Naive thymus-derived CD4-positive, alpha-beta T cell (primary cell): ENCODE data around the gene KLHL35. TPM values are rescaled to one million over a fixed set of nuclear protein-coding genes. Genes with fewer than 3 reads are reported as not detected.

Experiments
- ATAC-seq: fragments of 150-1000 bp; cut with Tn5 transposase; 2 replicates; pipeline ENCODE4 v1.10.0; 2021; ENCODE audit warnings: mild to moderate bottlenecking, moderate library complexity
- CTCF ChIA-PET: fragments of 350-600 bp; sonication (Branson Sonifier 250); formaldehyde crosslinking; loops from one replicate; lab custom pipeline; 2021; ENCODE audit warnings: antibody characterized with exemption; lab: Charles Lee
- POLR2A ChIA-PET: fragments of 350-600 bp; sonication (Branson Sonifier 250); formaldehyde crosslinking; loops from one replicate; lab custom pipeline; 2021; ENCODE audit warnings: antibody characterized with exemption, inconsistent platforms; lab: Charles Lee
- DNase-seq, 9 donors: peaks; one replicate each; pipeline versions ENCODE4 v3.0.0 to v3.0.0-alpha.2; 2020 to 2022; ENCODE audit warnings: mixed read lengths in 1 of 9
- H3K27ac ChIP-seq: one replicate; pipeline ENCODE4 v1.7.0; 2013; ENCODE audit warnings: mild to moderate bottlenecking, low read depth, low read length, moderate library complexity
- H3K27me3 ChIP-seq, 2 donors: one replicate each; pipeline ENCODE4 v1.7.0; 2013; ENCODE audit warnings: low read length in 2 of 2, mild to moderate bottlenecking in 2 of 2, moderate library complexity in 2 of 2; ENCODE audit not compliant: control insufficient read depth in 2 of 2, insufficient read depth in 2 of 2
- H3K36me3 ChIP-seq, 3 experiments: 1 replicate in 2 of 3; 2 replicates in 1 of 3; pipeline ENCODE4 v1.7.0; 2013; ENCODE audit warnings: low read length in 3 of 3, mild to moderate bottlenecking in 3 of 3, moderate library complexity in 1 of 3; ENCODE audit not compliant: insufficient read depth in 3 of 3, control insufficient read depth in 2 of 3
- H3K4me1 ChIP-seq, 2 donors: one replicate each; pipeline ENCODE4 v1.7.0; 2013; ENCODE audit warnings: low read length in 2 of 2, mild to moderate bottlenecking in 2 of 2, moderate library complexity in 1 of 2; ENCODE audit not compliant: control insufficient read depth in 2 of 2, insufficient read depth in 2 of 2
- H3K4me3 ChIP-seq: 2 replicates; pipeline ENCODE4 v1.7.0; 2013; ENCODE audit warnings: mild to moderate bottlenecking, low read length
- H3K9me3 ChIP-seq, 3 experiments: 1 replicate in 2 of 3; 2 replicates in 1 of 3; pipeline ENCODE4 v1.7.0; 2013; ENCODE audit warnings: low read length in 3 of 3; ENCODE audit not compliant: control insufficient read depth in 2 of 3
- H3K27ac Mint-ChIP-seq, 9 donors: one replicate each; pipeline ENCODE4 v1.8.0; 2020 to 2022; ENCODE audit warnings: mixed read lengths in 9 of 9, mild to moderate bottlenecking in 8 of 9, moderate library complexity in 5 of 9, inconsistent platforms in 2 of 9
- H3K27me3 Mint-ChIP-seq, 5 donors: one replicate each; pipeline ENCODE4 v1.8.0; 2021 to 2022; ENCODE audit warnings: mixed read lengths in 5 of 5, mild to moderate bottlenecking in 1 of 5
- H3K36me3 Mint-ChIP-seq, 5 donors: one replicate each; pipeline ENCODE4 v1.8.0; 2020 to 2022; ENCODE audit warnings: mixed read lengths in 5 of 5, mild to moderate bottlenecking in 3 of 5, inconsistent platforms in 1 of 5
- H3K4me1 Mint-ChIP-seq, 7 donors: one replicate each; pipeline ENCODE4 v1.8.0; 2020 to 2022; ENCODE audit warnings: mixed read lengths in 7 of 7, mild to moderate bottlenecking in 3 of 7, inconsistent platforms in 1 of 7
- H3K4me3 Mint-ChIP-seq, 10 donors: one replicate each; pipeline ENCODE4 v1.8.0; 2020 to 2022; ENCODE audit warnings: mild to moderate bottlenecking in 10 of 10, mixed read lengths in 10 of 10, moderate library complexity in 6 of 10, inconsistent platforms in 2 of 10
- H3K9me3 Mint-ChIP-seq, 11 donors: one replicate each; pipeline ENCODE4 v1.8.0; 2020 to 2022; ENCODE audit warnings: mixed read lengths in 11 of 11, mild to moderate bottlenecking in 4 of 11, inconsistent platforms in 1 of 11, moderate library complexity in 1 of 11
- intact Hi-C, 2 donors: fragments of 100-400 bp; cut with micrococcal nuclease; formaldehyde crosslinking; loops; one replicate each; pipeline ENCODE4 v1.15.1; 2023
- polyA plus RNA-seq, 2 donors: library from polyadenylated mRNA; unstranded; fragments of 300-500 nt; fragmentation: Illumina TruSeq; gene quantifications; one replicate each; pipeline ENCODE4 v1.2.3, GENCODE V29; 2021
- total RNA-seq, 6 experiments: library from RNA in 5 of 6; stranded (reverse) in 5 of 6; gene quantifications; 1 replicate in 5 of 6; 2 replicates in 1 of 6; pipeline ENCODE4 v1.2.3 and lab custom pipeline; 2021 to 2026

KLHL35 gene
- total and polyA plus RNA-seq, 7 experiments from 2014 or later: 0.57 to 1.4 (median 0.67) TPM

DNA sequence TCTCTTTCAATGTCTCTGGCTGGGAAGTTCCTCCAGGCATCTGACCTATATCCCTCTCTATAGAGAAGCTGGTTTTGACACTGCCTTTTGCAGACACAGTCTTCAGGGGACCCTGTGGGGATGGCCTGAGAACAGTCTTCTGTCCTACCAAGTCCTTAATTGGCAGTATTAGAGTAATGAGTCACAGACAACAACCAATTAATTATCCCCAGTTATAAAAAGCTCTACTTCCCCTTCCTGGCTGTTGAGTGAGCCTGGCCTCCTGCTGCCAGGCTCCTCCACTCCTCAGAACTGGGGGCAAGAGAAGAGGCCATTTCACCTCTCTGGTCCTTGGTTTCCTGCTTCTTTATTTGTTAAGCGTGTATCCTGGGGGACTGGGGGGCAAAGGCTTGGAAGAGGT is 41.2 kb upstream of the KLHL35 start:
- Histone ChIP-seq H3K36me3 (no peaks in the 10 kb centered on the region), H3K27ac (no peak overlapping the region), H3K27me3 (no peaks in the 10 kb centered on the region), H3K9me3 (no peaks in the 10 kb centered on the region), H3K4me3 (no peak overlapping the region), H3K4me1 (peaks cover 15% of the 10 kb centered on the region in 2 donors)
- Mint-ChIP-seq H3K36me3 (no peaks in the 10 kb centered on the region), H3K27ac (peak overlapping the region in 1 of 9 donors; percentile 89), H3K4me1 (peaks cover 13 to 23% (median 20%) of the 10 kb centered on the region in 7 donors), H3K9me3 (no peaks in the 10 kb centered on the region), H3K4me3 (no peak overlapping the region), H3K27me3 (peaks cover 0 to 4% (median 0%) of the 10 kb centered on the region in 5 donors)
- CTCF ChIA-PET: no interaction called here
- no peak for DNase-seq
- ATAC-seq: no peak
- intact Hi-C loops: no loop called here
- POLR2A ChIA-PET: no interaction called here

DNA sequence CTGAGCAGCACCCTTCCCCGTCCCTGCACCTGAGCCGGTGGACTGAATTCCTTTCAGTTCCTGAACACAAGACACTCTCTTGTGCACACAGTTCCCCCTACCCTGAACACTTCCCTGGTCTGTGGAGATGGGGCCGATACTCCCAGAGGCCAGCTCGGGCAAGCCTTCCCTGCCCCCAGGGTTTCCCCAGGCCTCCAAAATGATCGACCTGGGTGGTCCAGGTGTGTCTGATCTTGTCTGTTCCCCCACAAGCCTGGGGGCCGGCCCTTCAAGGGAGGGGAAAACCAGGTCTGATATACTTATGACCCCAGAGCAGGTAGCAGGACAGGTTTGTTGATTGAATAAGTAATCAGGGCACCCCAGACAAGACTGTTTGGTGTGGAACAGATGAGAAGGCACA is 40.7 kb upstream of the KLHL35 start:
- peaks cover 0 to 4% (median 0%) of the 10 kb centered on the region in 5 donors for H3K27me3 Mint-ChIP-seq
- no peak overlapping the region for H3K4me3 Mint-ChIP-seq
- H3K36me3 Mint-ChIP-seq: no peaks in the 10 kb centered on the region
- Histone ChIP-seq H3K27me3 (no peaks in the 10 kb centered on the region), H3K27ac (no peak overlapping the region), H3K9me3 (no peaks in the 10 kb centered on the region), H3K4me1 (peaks cover 15% of the 10 kb centered on the region in 2 donors), H3K36me3 (no peaks in the 10 kb centered on the region), H3K4me3 (no peak overlapping the region)
- intact Hi-C loops: no loop called here
- ChIA-PET POLR2A (no interaction called here), CTCF (no interaction called here)
- no peak overlapping the region for H3K27ac Mint-ChIP-seq
- peaks cover 13 to 23% (median 20%) of the 10 kb centered on the region in 7 donors for H3K4me1 Mint-ChIP-seq
- ATAC-seq (no peak), DNase-seq (no peak)
- no peaks in the 10 kb centered on the region for H3K9me3 Mint-ChIP-seq

DNA sequence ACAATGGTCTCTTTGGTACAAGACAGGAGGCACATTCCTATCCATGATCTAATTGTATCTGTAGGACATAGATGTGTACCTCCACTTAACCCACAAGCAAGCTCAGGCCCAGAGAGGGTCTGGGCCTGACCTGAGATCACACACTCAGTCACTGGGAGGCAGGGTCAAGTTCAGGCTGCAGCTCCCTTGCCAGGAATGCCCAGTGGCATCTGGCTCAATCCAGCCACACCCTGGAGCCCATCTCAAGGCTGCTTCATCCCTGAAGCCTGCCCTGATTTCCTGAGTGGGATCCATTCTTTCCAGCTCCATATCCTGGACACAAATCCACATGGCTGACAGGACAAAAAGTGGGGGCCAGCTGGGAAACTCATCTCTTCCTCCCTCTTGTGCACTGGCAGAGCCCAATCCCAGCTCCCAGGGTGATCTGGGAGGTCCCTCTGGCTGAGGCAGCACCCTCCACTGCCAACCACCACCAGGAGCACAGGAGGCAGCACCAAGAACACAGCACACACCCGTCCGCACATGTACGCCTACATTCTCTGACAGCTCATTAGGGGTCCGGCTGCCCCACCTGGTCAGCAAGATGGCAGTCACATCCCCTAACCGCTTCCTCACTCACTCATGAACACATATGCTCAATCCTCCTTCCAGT is 39.2 kb upstream of the KLHL35 start:
- H3K9me3 Mint-ChIP-seq: no peaks in the 10 kb centered on the region
- no peak overlapping the region for H3K4me3 ChIP-seq
- no peaks in the 10 kb centered on the region for H3K36me3 ChIP-seq
- CTCF ChIA-PET: no interaction called here
- peaks cover 11 to 22% (median 19%) of the 10 kb centered on the region in 7 donors for H3K4me1 Mint-ChIP-seq
- peak overlapping the region in 1 of 10 donors; percentile 13 for H3K4me3 Mint-ChIP-seq
- no peaks in the 10 kb centered on the region for H3K9me3 ChIP-seq
- no peaks in the 10 kb centered on the region for H3K27me3 ChIP-seq
- H3K4me1 ChIP-seq: peaks cover 15% of the 10 kb centered on the region in 2 donors
- peaks cover 0 to 4% (median 0%) of the 10 kb centered on the region in 5 donors for H3K27me3 Mint-ChIP-seq
- POLR2A ChIA-PET: no interaction called here
- H3K36me3 Mint-ChIP-seq: no peaks in the 10 kb centered on the region
- DNase-seq (no peak), ATAC-seq (no peak)
- intact Hi-C loops: no loop called here
- H3K27ac Mint-ChIP-seq: no peak overlapping the region
- no peak overlapping the region for H3K27ac ChIP-seq

- Mint-ChIP-seq H3K4me1 (peaks cover 14 to 20% (median 16%) of the 10 kb centered on the region in 7 donors), H3K36me3 (no peaks in the 10 kb centered on the region), H3K4me3 (no peak overlapping the region), H3K9me3 (no peaks in the 10 kb centered on the region), H3K27me3 (peaks cover 0 to 4% (median 0%) of the 10 kb centered on the region in 5 donors), H3K27ac (no peak overlapping the region)
- POLR2A ChIA-PET: no interaction called here
- ATAC-seq (no peak), DNase-seq (no peak)
- Histone ChIP-seq H3K27ac (no peak overlapping the region), H3K4me1 (peaks cover 15% of the 10 kb centered on the region in 2 donors), H3K36me3 (no peaks in the 10 kb centered on the region), H3K9me3 (no peaks in the 10 kb centered on the region), H3K27me3 (no peaks in the 10 kb centered on the region), H3K4me3 (no peak overlapping the region)
- intact Hi-C loops: no loop called here
- CTCF ChIA-PET: no interaction called here
Observed at GRCh38 chr11:75471176-75471973, 38.4 kb upstream of the KLHL35 start.

- H3K4me1 Mint-ChIP-seq: peaks cover 7 to 12% (median 9%) of the 10 kb centered on the region in 7 donors
- DNase-seq (no peak), ATAC-seq (no peak)
- Histone ChIP-seq H3K36me3 (no peaks in the 10 kb centered on the region), H3K27ac (no peak overlapping the region), H3K4me1 (peaks cover 8 to 9% of the 10 kb centered on the region in 2 donors), H3K27me3 (no peaks in the 10 kb centered on the region), H3K9me3 (no peaks in the 10 kb centered on the region), H3K4me3 (no peak overlapping the region)
- ChIA-PET POLR2A (no interaction called here), CTCF (interaction anchor here (1.1 kb wide), 1 partner anchor 26 kb away, joined by 4 read pairs; no protein-coding TSS in a partner anchor)
- intact Hi-C loops: no loop called here
- H3K36me3 Mint-ChIP-seq: no peaks in the 10 kb centered on the region
- H3K27ac Mint-ChIP-seq: no peak overlapping the region
- no peak overlapping the region for H3K4me3 Mint-ChIP-seq
- H3K9me3 Mint-ChIP-seq: no peaks in the 10 kb centered on the region
- H3K27me3 Mint-ChIP-seq: peaks cover 0 to 4% (median 0%) of the 10 kb centered on the region in 5 donors
Observed at GRCh38 chr11:75470476-75471080, 37.6 kb upstream of the KLHL35 start.

DNA sequence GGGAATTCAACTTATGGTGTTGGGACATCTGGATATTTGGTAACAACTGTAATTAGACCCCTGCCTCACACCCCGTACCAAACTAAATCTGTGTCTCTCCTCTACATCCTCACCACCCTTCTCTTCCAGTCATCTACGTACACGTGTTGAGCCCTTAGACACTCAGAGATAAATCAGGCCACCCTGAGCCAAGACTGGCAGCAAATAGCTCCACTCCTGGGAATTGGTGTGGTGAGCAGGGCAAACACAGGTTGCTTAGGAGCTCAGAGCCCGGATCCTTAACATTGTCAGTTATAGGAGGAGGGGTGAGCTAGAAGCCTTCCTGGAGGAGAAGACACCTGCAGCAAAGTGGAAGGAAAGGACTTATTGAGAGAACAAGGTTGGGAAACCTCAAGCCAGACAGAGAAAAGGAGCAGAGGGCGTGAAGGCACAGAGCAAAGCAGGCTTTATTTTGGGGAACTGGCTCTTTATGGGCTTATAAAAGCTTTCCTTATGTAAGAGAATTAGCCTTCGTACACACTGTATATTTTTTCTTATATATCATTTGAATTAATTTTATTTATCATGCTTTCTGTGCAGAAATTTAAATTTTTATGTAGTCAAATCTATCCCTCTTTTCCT is 36.9 kb upstream of the KLHL35 start:
- H3K4me3 Mint-ChIP-seq: no peak overlapping the region
- no peaks in the 10 kb centered on the region for H3K27me3 ChIP-seq
- H3K4me3 ChIP-seq: no peak overlapping the region
- peaks cover 0 to 4% (median 0%) of the 10 kb centered on the region in 5 donors for H3K27me3 Mint-ChIP-seq
- intact Hi-C loops: no loop called here
- no peaks in the 10 kb centered on the region for H3K9me3 Mint-ChIP-seq
- peaks cover 1 to 2% of the 10 kb centered on the region in 2 donors for H3K4me1 ChIP-seq
- DNase-seq (no peak), ATAC-seq (no peak)
- CTCF ChIA-PET: interaction anchor here (1.1 kb wide), 1 partner anchor 26 kb away, joined by 4 read pairs; no protein-coding TSS in a partner anchor
- peaks cover 0 to 5% (median 3%) of the 10 kb centered on the region in 7 donors for H3K4me1 Mint-ChIP-seq
- H3K27ac ChIP-seq: no peak overlapping the region
- no peaks in the 10 kb centered on the region for H3K36me3 Mint-ChIP-seq
- no peaks in the 10 kb centered on the region for H3K36me3 ChIP-seq
- no peaks in the 10 kb centered on the region for H3K9me3 ChIP-seq
- POLR2A ChIA-PET: no interaction called here
- no peak overlapping the region for H3K27ac Mint-ChIP-seq
